Astrocyte (in vitro differentiated cells and primary cell): ENCODE data around the gene EIF2S2.

Experiments
- EZH2 ChIP-seq: IDR thresholded peaks from 2 replicates; pipeline ENCODE4 v1.6.1; 2012; ENCODE audit warnings: mild to moderate bottlenecking, low read length, inconsistent platforms; ENCODE audit not compliant: insufficient read depth
- TF ChIP-seq, protein P1 (sequence below): IDR thresholded peaks from 2 replicates; pipeline ENCODE4 v1.5.1; 2011; ENCODE audit warnings: low read depth, mild to moderate bottlenecking, inconsistent platforms, low read length, moderate library complexity; ENCODE audit not compliant: insufficient read depth

DNA sequence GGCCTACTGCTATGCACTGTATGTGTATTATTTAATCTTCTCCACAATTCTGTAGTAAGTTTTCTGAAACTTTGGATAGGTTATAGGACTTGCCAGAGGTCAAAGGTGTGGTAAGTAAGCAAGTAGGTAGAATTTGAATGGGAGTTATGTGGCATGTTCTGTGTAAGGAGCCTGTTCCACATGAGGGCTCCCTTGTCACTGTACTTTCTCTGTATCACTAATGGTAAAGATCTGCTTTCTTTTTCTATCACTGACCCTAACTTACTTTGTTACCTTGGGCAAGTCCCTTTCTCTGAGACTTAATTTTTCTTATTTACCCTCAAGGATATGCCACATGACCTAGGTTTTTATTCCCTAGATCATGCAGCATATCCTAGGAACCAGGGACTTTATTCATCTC, 50.3 kb downstream of the EIF2S2 start:
- TF ChIP-seq, protein P1, sequence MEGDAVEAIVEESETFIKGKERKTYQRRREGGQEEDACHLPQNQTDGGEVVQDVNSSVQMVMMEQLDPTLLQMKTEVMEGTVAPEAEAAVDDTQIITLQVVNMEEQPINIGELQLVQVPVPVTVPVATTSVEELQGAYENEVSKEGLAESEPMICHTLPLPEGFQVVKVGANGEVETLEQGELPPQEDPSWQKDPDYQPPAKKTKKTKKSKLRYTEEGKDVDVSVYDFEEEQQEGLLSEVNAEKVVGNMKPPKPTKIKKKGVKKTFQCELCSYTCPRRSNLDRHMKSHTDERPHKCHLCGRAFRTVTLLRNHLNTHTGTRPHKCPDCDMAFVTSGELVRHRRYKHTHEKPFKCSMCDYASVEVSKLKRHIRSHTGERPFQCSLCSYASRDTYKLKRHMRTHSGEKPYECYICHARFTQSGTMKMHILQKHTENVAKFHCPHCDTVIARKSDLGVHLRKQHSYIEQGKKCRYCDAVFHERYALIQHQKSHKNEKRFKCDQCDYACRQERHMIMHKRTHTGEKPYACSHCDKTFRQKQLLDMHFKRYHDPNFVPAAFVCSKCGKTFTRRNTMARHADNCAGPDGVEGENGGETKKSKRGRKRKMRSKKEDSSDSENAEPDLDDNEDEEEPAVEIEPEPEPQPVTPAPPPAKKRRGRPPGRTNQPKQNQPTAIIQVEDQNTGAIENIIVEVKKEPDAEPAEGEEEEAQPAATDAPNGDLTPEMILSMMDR: no peak
- TF ChIP-seq EZH2: no peak
